Neuronal stem cell (in vitro differentiated cells): ENCODE data around the gene ITGB5.
A peak's percentile ranks its signal among the peaks of the same experiment; 100 is the strongest.

ENCODE experiments used
- DNase-seq: peaks from one replicate; pipeline ENCODE4 v3.0.0-alpha.2; 2013; ENCODE audit warnings: low spot score
- H2AFZ ChIP-seq: one replicate; pipeline ENCODE4 v1.6.1; 2013; ENCODE audit warnings: mild to moderate bottlenecking, low read length, inconsistent platforms
- H2AK5ac ChIP-seq: 2 replicates; pipeline ENCODE4 v1.6.1; 2013; ENCODE audit warnings: low read depth, mild to moderate bottlenecking, inconsistent platforms, low read length, moderate library complexity, mixed read lengths
- H2BK120ac ChIP-seq: 2 replicates; pipeline ENCODE4 v1.6.1; 2013; ENCODE audit warnings: low read depth, mild to moderate bottlenecking, inconsistent platforms, low read length, moderate library complexity, mixed read lengths
- H2BK12ac ChIP-seq: one replicate; pipeline ENCODE4 v1.6.1; 2013; ENCODE audit warnings: low read length, inconsistent platforms
- H2BK15ac ChIP-seq: 2 replicates; pipeline ENCODE4 v1.6.1; 2013; ENCODE audit warnings: mild to moderate bottlenecking, low read length, inconsistent platforms, mixed read lengths
- H2BK5ac ChIP-seq: one replicate; pipeline ENCODE4 v1.6.1; 2013; ENCODE audit warnings: inconsistent platforms, mild to moderate bottlenecking, low read length, moderate library complexity
- H3K14ac ChIP-seq: one replicate; pipeline ENCODE4 v1.6.1; 2013; ENCODE audit warnings: low read length, inconsistent platforms
- H3K18ac ChIP-seq: 2 replicates; pipeline ENCODE4 v1.6.1; 2013; ENCODE audit warnings: low read length, inconsistent platforms
- H3K23ac ChIP-seq: 2 replicates; pipeline ENCODE4 v1.6.1; 2013; ENCODE audit warnings: low read depth, mild to moderate bottlenecking, mixed read lengths, low read length, inconsistent platforms; ENCODE audit not compliant: poor library complexity
- H3K27ac ChIP-seq: replicated peaks from 3 replicates; pipeline ENCODE4 v1.5.1; 2013; ENCODE audit warnings: low read length, inconsistent platforms
- H3K27me3 ChIP-seq, 3 experiments: 2 replicates each; pipeline ENCODE4 v1.6.1; 2013; ENCODE audit warnings: low read length in 3 of 3, mild to moderate bottlenecking in 2 of 3, inconsistent platforms in 1 of 3, low read depth in 1 of 3, mixed read lengths in 1 of 3, moderate library complexity in 1 of 3; ENCODE audit not compliant: control insufficient read depth in 3 of 3, insufficient read depth in 3 of 3
- H3K36me3 ChIP-seq, 2 donors: replicated peaks in 1 of 2; 2 replicates each; pipeline ENCODE4 v1.6.1; 2013; ENCODE audit warnings: low read length in 2 of 2; ENCODE audit not compliant: control insufficient read depth in 2 of 2, insufficient read depth in 2 of 2
- H3K4ac ChIP-seq: 2 replicates; pipeline ENCODE4 v1.6.1; 2013; ENCODE audit warnings: inconsistent platforms, mild to moderate bottlenecking, low read length, moderate library complexity
- H3K4me1 ChIP-seq, 2 donors: 1 replicate in 1 of 2; 2 replicates in 1 of 2; pipeline ENCODE4 v1.6.1; 2013; ENCODE audit warnings: low read length in 2 of 2, low read depth in 1 of 2; ENCODE audit not compliant: control insufficient read depth in 2 of 2, insufficient read depth in 1 of 2
- H3K4me2 ChIP-seq: one replicate; pipeline ENCODE4 v1.6.1; 2013; ENCODE audit warnings: mild to moderate bottlenecking, low read length, inconsistent platforms; ENCODE audit not compliant: insufficient read depth, poor library complexity, severe bottlenecking
- H3K4me3 ChIP-seq, 2 donors: 2 replicates each; pipeline ENCODE4 v1.5.1; 2013; ENCODE audit warnings: low read length in 2 of 2, mild to moderate bottlenecking in 2 of 2, inconsistent platforms in 1 of 2, moderate library complexity in 1 of 2
- H3K79me1 ChIP-seq: one replicate; pipeline ENCODE4 v1.6.1; 2013; ENCODE audit warnings: low read depth, mild to moderate bottlenecking, inconsistent platforms, low read length, moderate library complexity
- H3K9ac ChIP-seq: one replicate; pipeline ENCODE4 v1.6.1; 2013; ENCODE audit warnings: mild to moderate bottlenecking, low read depth, low read length, inconsistent platforms; ENCODE audit not compliant: poor library complexity
- H3K9me3 ChIP-seq, 2 donors: replicated peaks in 1 of 2; 2 replicates each; pipeline versions ENCODE3 to v1.6.1; 2013; ENCODE audit warnings: low read length in 2 of 2, mild to moderate bottlenecking in 2 of 2, inconsistent platforms in 1 of 2, low read depth in 1 of 2, mixed read lengths in 1 of 2, moderate library complexity in 1 of 2; ENCODE audit not compliant: control insufficient read depth in 2 of 2, insufficient read depth in 1 of 2
- H4K8ac ChIP-seq: one replicate; pipeline ENCODE4 v1.6.1; 2013; ENCODE audit warnings: low read depth, mild to moderate bottlenecking, inconsistent platforms, low read length, moderate library complexity
- H4K91ac ChIP-seq: one replicate; pipeline ENCODE4 v1.6.1; 2013; ENCODE audit warnings: low read length, low read depth, mild to moderate bottlenecking, inconsistent platforms; ENCODE audit not compliant: poor library complexity
- WGBS, 2 donors: extraction: QIAGEN DNeasy Blood & Tissue Kit; methylation state at CpG; one replicate each; pipeline ENCODE4 v1.1.7; 2013; ENCODE audit warnings: missing lambda C conversion rate in 2 of 2, mixed read lengths in 1 of 2; ENCODE audit not compliant: insufficient read length in 2 of 2, insufficient replicate concordance in 1 of 2; ENCODE audit errors: extremely low coverage in 2 of 2; 5-methylcytosine and 5-hydroxymethylcytosine counted together

ITGB5 gene

DNA sequence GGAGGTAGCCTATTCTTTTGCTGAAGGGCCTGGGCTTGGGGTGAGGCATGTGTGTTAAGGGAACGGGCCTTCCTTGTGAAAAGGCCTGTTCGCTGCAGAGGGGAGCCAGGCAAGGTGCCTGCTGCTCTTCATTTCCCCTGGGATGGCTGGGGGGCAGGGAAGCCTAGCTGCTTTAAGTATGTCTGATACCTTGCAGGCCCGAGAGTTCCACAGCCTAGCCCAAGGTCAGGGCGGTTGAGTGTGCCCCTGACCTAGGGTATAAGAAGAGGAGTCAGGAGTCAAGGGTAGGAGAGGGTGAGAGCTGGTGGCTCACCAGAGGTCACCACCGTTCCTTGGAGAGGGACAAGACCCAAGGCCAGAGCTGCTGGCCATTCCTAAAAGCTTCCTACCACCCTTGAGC, 110.3 kb downstream of the ITGB5 start:
- Histone ChIP-seq H3K9ac (no peak overlapping the region), H3K4me2 (no peak overlapping the region), H3K4me3 (no peak overlapping the region), H3K79me1 (peaks cover 10% of the 10 kb centered on the region), H3K23ac (no peak overlapping the region), H3K4me1 (peaks cover 14 to 24% of the 10 kb centered on the region in 2 donors), H2BK120ac (no peak overlapping the region), H3K14ac (peak overlapping the region; percentile 43), H4K8ac (no peak overlapping the region), H2AFZ (no peak overlapping the region), H3K4ac (no peak overlapping the region), H3K27me3 (no peaks in the 10 kb centered on the region), H2BK15ac (no peak overlapping the region), H3K36me3 (peaks cover 0 to 6% of the 10 kb centered on the region in 2 donors), H3K9me3 (no peaks in the 10 kb centered on the region), H2BK5ac (no peak overlapping the region), H2BK12ac (no peak overlapping the region), H3K27ac (no peak overlapping the region), H3K18ac (no peak overlapping the region), H2AK5ac (no peak overlapping the region), H4K91ac (no peak overlapping the region)
- no CpG with 5 or more reads among the region's 5 CpGs for WGBS, 2 donors
- DNase-seq, result no peak

DNA sequence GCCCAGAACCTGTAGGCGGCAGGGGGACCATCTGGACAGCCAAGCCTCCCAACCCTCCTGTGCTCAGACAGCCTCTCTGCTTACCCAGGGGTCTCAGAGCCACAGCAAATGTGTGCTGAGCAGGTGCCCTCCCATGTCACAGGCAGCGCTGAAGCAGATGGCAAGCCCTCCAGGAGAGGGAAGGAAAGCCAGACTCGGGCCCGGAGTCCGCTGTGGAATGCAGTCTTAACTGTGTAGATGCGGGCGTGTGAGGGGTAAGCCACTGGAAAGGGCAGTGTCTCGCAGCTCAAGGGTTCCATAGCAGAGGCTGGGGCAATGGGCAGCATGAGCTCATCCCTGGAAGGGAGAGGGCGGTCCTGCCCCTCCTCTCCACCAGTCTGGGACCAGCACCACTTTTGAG, 111.3 kb downstream of the ITGB5 start:
- no CpG with 5 or more reads among the region's 9 CpGs for WGBS, 2 donors
- H3K27ac ChIP-seq, result no peak overlapping the region
- H3K4me2 ChIP-seq, result no peak overlapping the region

DNA sequence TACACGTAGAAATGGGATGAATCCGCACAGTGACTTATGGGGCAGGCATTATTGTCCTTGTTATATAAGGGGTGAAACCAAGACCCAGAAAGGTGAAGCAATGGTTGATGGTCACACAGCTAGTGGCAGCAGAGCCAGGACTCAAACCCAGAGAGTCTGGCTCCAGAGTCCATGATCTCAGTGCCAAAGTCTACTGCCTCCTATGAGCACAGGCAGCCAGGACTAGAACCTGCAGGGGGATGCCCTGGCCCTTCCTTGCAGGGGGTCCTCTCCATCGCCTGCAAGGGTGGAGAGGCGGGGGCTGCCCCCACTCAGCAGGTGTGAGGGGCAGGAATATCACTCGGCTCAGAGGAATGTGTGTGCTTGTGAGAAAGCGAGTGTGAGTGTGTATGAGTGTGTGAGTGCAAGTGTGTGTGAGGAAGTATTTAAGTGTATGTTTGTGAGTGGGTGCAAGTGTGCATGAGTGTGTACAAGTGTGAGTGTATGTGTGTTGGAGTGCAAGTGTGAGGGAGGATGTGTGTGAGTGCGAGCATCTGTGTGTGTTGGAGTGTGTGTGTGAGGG, 112.2 kb downstream of the ITGB5 start:
- 100% methylated on average over 2 of the region's 7 CpGs; no CpG with 5 or more reads in 1 of the 2 donors for WGBS, 2 donors
- no peak overlapping the region for H2AK5ac ChIP-seq
- no peaks in the 10 kb centered on the region for H3K9me3 ChIP-seq
- H4K91ac ChIP-seq, result no peak overlapping the region
- no peak overlapping the region for H2BK12ac ChIP-seq
- H3K4ac ChIP-seq, result no peak overlapping the region
- H3K18ac ChIP-seq, result no peak overlapping the region
- peaks cover 0 to 6% of the 10 kb centered on the region in 2 donors for H3K36me3 ChIP-seq
- no peak overlapping the region for H3K9ac ChIP-seq
- no peak overlapping the region for H3K4me3 ChIP-seq
- no peak overlapping the region for H3K23ac ChIP-seq
- no peak overlapping the region for H2BK120ac ChIP-seq
- no peak overlapping the region for H4K8ac ChIP-seq
- H3K4me1 ChIP-seq, result peaks cover 12 to 14% of the 10 kb centered on the region in 2 donors
- H2BK5ac ChIP-seq, result no peak overlapping the region
- DNase-seq, result no peak
- no peak overlapping the region for H3K4me2 ChIP-seq
- no peaks in the 10 kb centered on the region for H3K27me3 ChIP-seq
- H3K79me1 ChIP-seq, result peaks cover 10% of the 10 kb centered on the region
- no peak overlapping the region for H2AFZ ChIP-seq
- no peak overlapping the region for H3K27ac ChIP-seq
- no peak overlapping the region for H3K14ac ChIP-seq
- H2BK15ac ChIP-seq, result no peak overlapping the region

More for the DNA sequence above, 111.3 kb downstream of the ITGB5 start:
- no peak overlapping the region for H2BK12ac ChIP-seq
- no peak overlapping the region for H3K9ac ChIP-seq
- H3K4me1 ChIP-seq, result peaks cover 15 to 20% of the 10 kb centered on the region in 2 donors
- no peak overlapping the region for H2BK15ac ChIP-seq
- H3K14ac ChIP-seq, result no peak overlapping the region
- no peak overlapping the region for H3K4me3 ChIP-seq
- H3K4ac ChIP-seq, result no peak overlapping the region
- peak overlapping the region; percentile 32 for H3K18ac ChIP-seq
- no peaks in the 10 kb centered on the region for H3K27me3 ChIP-seq
- H3K23ac ChIP-seq, result no peak overlapping the region
- DNase-seq, result no peak
- H3K9me3 ChIP-seq, result no peaks in the 10 kb centered on the region
- peaks cover 10% of the 10 kb centered on the region for H3K79me1 ChIP-seq
- H2AFZ ChIP-seq, result no peak overlapping the region
- H4K91ac ChIP-seq, result no peak overlapping the region
- H2BK120ac ChIP-seq, result no peak overlapping the region
- no peak overlapping the region for H2BK5ac ChIP-seq
- peaks cover 0 to 6% of the 10 kb centered on the region in 2 donors for H3K36me3 ChIP-seq
- H4K8ac ChIP-seq, result no peak overlapping the region
- no peak overlapping the region for H2AK5ac ChIP-seq

DNA sequence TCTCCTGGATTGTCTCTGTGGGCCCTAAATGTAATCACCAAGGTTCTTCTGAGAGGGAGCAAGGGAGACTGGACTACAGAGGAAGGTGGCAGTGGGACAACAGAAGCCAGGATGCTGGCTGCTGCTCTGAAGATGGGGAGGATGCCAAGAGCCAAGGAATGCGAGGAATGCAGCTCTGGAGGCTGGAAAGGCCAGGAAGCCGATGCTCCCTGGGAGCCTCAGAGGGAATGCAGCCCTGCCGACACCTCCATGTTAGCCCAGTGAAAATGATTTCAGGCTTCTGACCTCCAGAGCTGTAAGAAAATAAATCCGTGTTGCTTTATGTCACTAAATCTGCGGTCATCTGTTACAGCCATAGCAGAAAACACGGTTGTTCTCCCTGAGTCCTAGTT, 112.8 kb downstream of the ITGB5 start:
- no CpG with 5 or more reads among the region's 6 CpGs for WGBS, 2 donors

More for the DNA sequence above, 112.8 kb downstream of the ITGB5 start:
- Histone ChIP-seq H3K4me1 (peaks cover 12 to 14% of the 10 kb centered on the region in 2 donors), H2BK12ac (no peak overlapping the region), H2BK5ac (no peak overlapping the region), H3K79me1 (peaks cover 10% of the 10 kb centered on the region), H3K9ac (no peak overlapping the region), H3K4me3 (no peak overlapping the region), H2AK5ac (no peak overlapping the region), H3K18ac (no peak overlapping the region), H3K9me3 (no peaks in the 10 kb centered on the region), H4K91ac (no peak overlapping the region), H2BK120ac (no peak overlapping the region), H3K27ac (no peak overlapping the region), H2AFZ (no peak overlapping the region), H3K4me2 (no peak overlapping the region), H4K8ac (no peak overlapping the region), H2BK15ac (no peak overlapping the region), H3K27me3 (no peaks in the 10 kb centered on the region), H3K14ac (no peak overlapping the region), H3K4ac (no peak overlapping the region), H3K36me3 (peaks cover 0 to 6% of the 10 kb centered on the region in 2 donors), H3K23ac (no peak overlapping the region)
- DNase-seq, result peak; percentile 24
